HCT116 (cell line): ENCODE measurements around the gene FNDC3B.

ENCODE experiments used
- CTCF ChIP-seq, 3 experiments: fragments of 200-600 bp in 1 of 3; sonication (generic) in 1 of 3; IDR thresholded peaks in 2 of 3; conservative IDR thresholded peaks in 1 of 3; 2 replicates each; pipeline ENCODE4 v1.5.1; 2012 to 2017; ENCODE audit warnings: low read depth in 2 of 3, low read length in 2 of 3, antibody characterized with exemption in 1 of 3, borderline replicate concordance in 1 of 3, control low read depth in 1 of 3, mild to moderate bottlenecking in 1 of 3, mixed read lengths in 1 of 3, mixed run types in 1 of 3, moderate library complexity in 1 of 3; ENCODE audit not compliant: insufficient read depth in 1 of 3
- POLR2AphosphoS5 ChIP-seq: IDR thresholded peaks from 2 replicates; pipeline ENCODE4 v1.6.1; 2011; ENCODE audit warnings: mild to moderate bottlenecking, low read depth, low read length, moderate library complexity
- ZFX ChIP-seq: fragments of 450-650 bp; IDR thresholded peaks from 2 replicates; pipeline ENCODE4 v1.6.1; 2017

GRCh38 chr3:172390792-172391191 lies 351.4 kb downstream of the FNDC3B start:
- TF ChIP-seq POLR2AphosphoS5 (no peak), CTCF (IDR thresholded peaks at IDR 0.05 in 2 of 3, conservative IDR thresholded peaks at IDR 0.05 in 1 of 3; ENCODE audit: borderline replicate concordance in 1 of 3, insufficient read depth in 1 of 3, low read depth in 2 of 3, low read length in 2 of 3) (no peak), ZFX (no peak)
